ENCODE data around the gene TNFRSF25. TPM values are rescaled to one million over a fixed set of nuclear protein-coding genes. Genes with fewer than 3 reads are reported as not detected.

The TNFRSF25 gene
- polyA plus RNA-seq, 2 of the 4 experiments (the other 2 are of a cell fraction): 0.65 to 3.4 TPM

GRCh38 chr1:6481820-6482219 is 15.8 kb upstream of the TNFRSF25 start:
- Histone ChIP-seq H3K9me3 (no peaks in the 10 kb centered on the region), H3K27ac (no peak overlapping the region), H3K4me2 (no peak overlapping the region), H3K4me1 (0 out of 3 replicates have a peak, but pooled peaks cover 3% of the 10 kb centered on the region), H3K4me3 (no peak overlapping the region)
- no peak for FAIRE-seq
- ChIA-PET POLR2A (no interaction called here), CTCF (interaction anchor here (0.9 to 3.2 kb wide), 4 partner anchors 9 to 167 kb away, joined by 3 to 26 read pairs (median 3); partner anchors contain the start of gene PLEKHG5)
- no peak for DNase-seq (ENCODE audit: low read depth in 1 of 2, low spot score in 1 of 2)
- ATAC-seq: no peak
- 90% methylated on average over 5 of the region's 5 CpGs for WGBS (ENCODE audit: missing lambda C conversion rate)
- no peak for TF ChIP-seq NPAS2 (CRISPR knock-in tag; IDR thresholded peaks at IDR 0.05; ENCODE audit: borderline replicate concordance)
- TF ChIP-seq BCL3 (IDR thresholded peaks at IDR 0.05): no peak
- no peak for TF ChIP-seq EHF (CRISPR knock-in tag; IDR thresholded peaks at IDR 0.05)
- TF ChIP-seq, protein P1, sequence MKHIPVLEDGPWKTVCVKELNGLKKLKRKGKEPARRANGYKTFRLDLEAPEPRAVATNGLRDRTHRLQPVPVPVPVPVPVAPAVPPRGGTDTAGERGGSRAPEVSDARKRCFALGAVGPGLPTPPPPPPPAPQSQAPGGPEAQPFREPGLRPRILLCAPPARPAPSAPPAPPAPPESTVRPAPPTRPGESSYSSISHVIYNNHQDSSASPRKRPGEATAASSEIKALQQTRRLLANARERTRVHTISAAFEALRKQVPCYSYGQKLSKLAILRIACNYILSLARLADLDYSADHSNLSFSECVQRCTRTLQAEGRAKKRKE (CRISPR knock-in tag; IDR thresholded peaks at IDR 0.05; ENCODE audit: low read depth): no peak
- no peak for TF ChIP-seq KDM5A (IDR thresholded peaks at IDR 0.05)
- TF ChIP-seq RARB (CRISPR knock-in tag; IDR thresholded peaks at IDR 0.05): no peak
- TF ChIP-seq EP300 (IDR thresholded peaks at IDR 0.05): no peak
- no peak for TF ChIP-seq HOXA7 (CRISPR knock-in tag; IDR thresholded peaks at IDR 0.05)
- TF ChIP-seq, protein P2, sequence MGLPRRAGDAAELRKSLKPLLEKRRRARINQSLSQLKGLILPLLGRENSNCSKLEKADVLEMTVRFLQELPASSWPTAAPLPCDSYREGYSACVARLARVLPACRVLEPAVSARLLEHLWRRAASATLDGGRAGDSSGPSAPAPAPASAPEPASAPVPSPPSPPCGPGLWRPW (IDR thresholded peaks at IDR 0.05): no peak
- no peak for TF ChIP-seq MAZ (IDR thresholded peaks at IDR 0.05; ENCODE audit: borderline replicate concordance, low read depth, low read length)
- TF ChIP-seq SREBF2 (IDR thresholded peaks at IDR 0.05): no peak
- TF ChIP-seq BHLHE40 (IDR thresholded peaks at IDR 0.05; ENCODE audit: low read depth, low read length): no peak
- TF ChIP-seq HEYL (CRISPR knock-in tag; IDR thresholded peaks at IDR 0.05): no peak

DNA sequence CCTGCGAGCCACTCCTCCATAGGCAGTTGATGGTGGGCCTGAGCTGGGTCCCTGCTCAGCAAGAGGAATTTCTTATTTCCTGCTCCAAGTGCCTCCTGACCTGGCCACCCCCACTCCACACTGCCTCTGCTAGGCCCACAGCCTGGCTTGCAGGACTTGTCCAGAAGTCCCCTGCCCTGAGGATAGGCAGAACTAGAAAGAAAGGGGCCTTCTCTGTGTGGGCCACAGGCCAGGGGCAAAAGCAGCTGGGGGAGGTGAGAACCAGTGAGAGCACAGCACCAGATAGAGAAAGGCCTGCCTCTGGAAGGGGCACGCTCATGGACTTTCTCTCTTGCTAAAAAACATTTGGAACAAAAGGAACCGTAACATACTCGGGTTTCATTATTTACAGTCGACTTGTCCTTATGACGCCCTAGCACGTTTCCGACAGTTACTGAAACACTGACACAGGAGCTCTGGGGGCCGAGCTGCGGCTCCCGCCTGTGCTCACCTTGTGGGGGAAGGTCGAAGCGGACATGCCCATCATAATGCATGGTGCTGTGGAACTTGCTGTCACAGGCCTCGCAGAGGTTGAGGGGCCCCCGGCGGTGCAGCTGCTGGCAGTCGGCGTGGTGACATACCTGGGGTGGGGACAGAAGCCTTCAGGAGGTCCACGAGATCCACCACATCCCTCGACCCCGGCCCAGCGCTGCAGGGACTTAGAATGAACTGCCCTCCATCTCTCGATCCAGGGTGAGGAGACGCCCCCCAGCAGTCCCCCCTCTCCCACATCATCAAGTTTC is 11.3 kb upstream of the TNFRSF25 start:
- TF ChIP-seq PBX3 (IDR thresholded peaks at IDR 0.05): no peak
- Histone ChIP-seq H3K27ac (no peak overlapping the region), H3K4me3 (no peak overlapping the region), H3K4me1 (peaks cover 7% of the 10 kb centered on the region; the same call in 1 of the 3 replicates), H3K9me3 (no peaks in the 10 kb centered on the region), H3K4me2 (no peak overlapping the region)
- no peak for DNase-seq (ENCODE audit: low read depth in 1 of 2, low spot score in 1 of 2)
- FAIRE-seq: no peak
- no peak for ATAC-seq
- CTCF ChIA-PET: interaction anchor here (0.9 to 6.9 kb wide), 9 partner anchors 9 to 231 kb away, joined by 3 to 35 read pairs (median 5); partner anchors contain the start of gene PLEKHG5
- 85% methylated on average over 20 of the region's 24 CpGs for WGBS (ENCODE audit: missing lambda C conversion rate)
- POLR2A ChIA-PET: no interaction called here

GRCh38 chr1:6476483-6476882 is 10.5 kb upstream of the TNFRSF25 start:
- Histone ChIP-seq H3K4me2 (no peak overlapping the region), H3K4me1 (peaks cover 7% of the 10 kb centered on the region; the same call in 1 of the 3 replicates), H3K27ac (no peak overlapping the region), H3K9me3 (no peaks in the 10 kb centered on the region), H3K4me3 (no peak overlapping the region)
- POLR2A ChIA-PET: interaction anchor here (0.6 kb wide), 1 partner anchor 217 kb away, joined by 3 read pairs; no protein-coding TSS in a partner anchor
- 89% methylated on average over 5 of the region's 5 CpGs for WGBS (ENCODE audit: missing lambda C conversion rate)
- DNase-seq (ENCODE audit: low read depth in 1 of 2, low spot score in 1 of 2): no peak
- FAIRE-seq: no peak
- no peak for ATAC-seq
- CTCF ChIA-PET: interaction anchor here (0.9 to 6.9 kb wide), 12 partner anchors 9 to 125 kb away, joined by 3 to 35 read pairs (median 3); partner anchors contain the start of genes PLEKHG5 and TNFRSF25
- no peak for TF ChIP-seq JUN (IDR thresholded peaks at IDR 0.05)
- TF ChIP-seq BHLHE40 (IDR thresholded peaks at IDR 0.05; ENCODE audit: low read depth, low read length): no peak
- TF ChIP-seq ESRRA (IDR thresholded peaks at IDR 0.05; ENCODE audit: borderline replicate concordance, low read length): no peak
- no peak for TF ChIP-seq POLR2A (IDR thresholded peaks at IDR 0.05; ENCODE audit: low read length)
- TF ChIP-seq JUNB (IDR thresholded peaks at IDR 0.05): no peak
- TF ChIP-seq GATA3 (IDR thresholded peaks at IDR 0.05; ENCODE audit: borderline replicate concordance): no peak
- TF ChIP-seq E2F6 (IDR thresholded peaks at IDR 0.05; ENCODE audit: borderline replicate concordance, low read depth): no peak
- TF ChIP-seq MAFK (IDR thresholded peaks at IDR 0.05; ENCODE audit: partially characterized antibody): no peak
- TF ChIP-seq RCOR1 (IDR thresholded peaks at IDR 0.05; ENCODE audit: low read depth, low read length): no peak
- TF ChIP-seq MAZ (IDR thresholded peaks at IDR 0.05; ENCODE audit: borderline replicate concordance, low read depth, low read length): no peak
- no peak for TF ChIP-seq ZSCAN20 (CRISPR knock-in tag; IDR thresholded peaks at IDR 0.05)
- no peak for TF ChIP-seq RAD21 (conservative IDR thresholded peaks at IDR 0.05 in 1 of 2, IDR thresholded peaks at IDR 0.05 in 1 of 2)
- no peak for TF ChIP-seq FOSB (CRISPR knock-in tag; IDR thresholded peaks at IDR 0.05)
- no peak for TF ChIP-seq HOXA7 (CRISPR knock-in tag; IDR thresholded peaks at IDR 0.05)
- no peak for TF ChIP-seq TFCP2L1 (CRISPR knock-in tag; IDR thresholded peaks at IDR 0.05)
- TF ChIP-seq NFE2L2 (conservative IDR thresholded peaks at IDR 0.05; ENCODE audit: low read length): no peak
